ENCODE results near the gene DLG2.

- TF ChIP-seq, protein P1, sequence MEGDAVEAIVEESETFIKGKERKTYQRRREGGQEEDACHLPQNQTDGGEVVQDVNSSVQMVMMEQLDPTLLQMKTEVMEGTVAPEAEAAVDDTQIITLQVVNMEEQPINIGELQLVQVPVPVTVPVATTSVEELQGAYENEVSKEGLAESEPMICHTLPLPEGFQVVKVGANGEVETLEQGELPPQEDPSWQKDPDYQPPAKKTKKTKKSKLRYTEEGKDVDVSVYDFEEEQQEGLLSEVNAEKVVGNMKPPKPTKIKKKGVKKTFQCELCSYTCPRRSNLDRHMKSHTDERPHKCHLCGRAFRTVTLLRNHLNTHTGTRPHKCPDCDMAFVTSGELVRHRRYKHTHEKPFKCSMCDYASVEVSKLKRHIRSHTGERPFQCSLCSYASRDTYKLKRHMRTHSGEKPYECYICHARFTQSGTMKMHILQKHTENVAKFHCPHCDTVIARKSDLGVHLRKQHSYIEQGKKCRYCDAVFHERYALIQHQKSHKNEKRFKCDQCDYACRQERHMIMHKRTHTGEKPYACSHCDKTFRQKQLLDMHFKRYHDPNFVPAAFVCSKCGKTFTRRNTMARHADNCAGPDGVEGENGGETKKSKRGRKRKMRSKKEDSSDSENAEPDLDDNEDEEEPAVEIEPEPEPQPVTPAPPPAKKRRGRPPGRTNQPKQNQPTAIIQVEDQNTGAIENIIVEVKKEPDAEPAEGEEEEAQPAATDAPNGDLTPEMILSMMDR (IDR thresholded peaks at IDR 0.05), result no peak
- TF ChIP-seq EP300 (IDR thresholded peaks at IDR 0.05) (no peak), POLR2A (IDR thresholded peaks at IDR 0.05) (no peak)
These were observed 2057.9 kb downstream of the DLG2 start for GRCh38 chr11:83569134-83569805.

Data from ovary (tissue), 3 donors.